SHP77 (cell line): ENCODE measurements around the gene ZNF213.
"Not testable (repeated sequence)": the region's sequence is repeated elsewhere in the genome, so short reads cannot be mapped to it uniquely, and the experiment has no call there.

ENCODE experiments used
- DNase-seq, 2 experiments: peaks; one replicate each; lab custom pipeline; 2025; lab: John Stamatoyannopoulos, UW

The ZNF213 gene

DNA sequence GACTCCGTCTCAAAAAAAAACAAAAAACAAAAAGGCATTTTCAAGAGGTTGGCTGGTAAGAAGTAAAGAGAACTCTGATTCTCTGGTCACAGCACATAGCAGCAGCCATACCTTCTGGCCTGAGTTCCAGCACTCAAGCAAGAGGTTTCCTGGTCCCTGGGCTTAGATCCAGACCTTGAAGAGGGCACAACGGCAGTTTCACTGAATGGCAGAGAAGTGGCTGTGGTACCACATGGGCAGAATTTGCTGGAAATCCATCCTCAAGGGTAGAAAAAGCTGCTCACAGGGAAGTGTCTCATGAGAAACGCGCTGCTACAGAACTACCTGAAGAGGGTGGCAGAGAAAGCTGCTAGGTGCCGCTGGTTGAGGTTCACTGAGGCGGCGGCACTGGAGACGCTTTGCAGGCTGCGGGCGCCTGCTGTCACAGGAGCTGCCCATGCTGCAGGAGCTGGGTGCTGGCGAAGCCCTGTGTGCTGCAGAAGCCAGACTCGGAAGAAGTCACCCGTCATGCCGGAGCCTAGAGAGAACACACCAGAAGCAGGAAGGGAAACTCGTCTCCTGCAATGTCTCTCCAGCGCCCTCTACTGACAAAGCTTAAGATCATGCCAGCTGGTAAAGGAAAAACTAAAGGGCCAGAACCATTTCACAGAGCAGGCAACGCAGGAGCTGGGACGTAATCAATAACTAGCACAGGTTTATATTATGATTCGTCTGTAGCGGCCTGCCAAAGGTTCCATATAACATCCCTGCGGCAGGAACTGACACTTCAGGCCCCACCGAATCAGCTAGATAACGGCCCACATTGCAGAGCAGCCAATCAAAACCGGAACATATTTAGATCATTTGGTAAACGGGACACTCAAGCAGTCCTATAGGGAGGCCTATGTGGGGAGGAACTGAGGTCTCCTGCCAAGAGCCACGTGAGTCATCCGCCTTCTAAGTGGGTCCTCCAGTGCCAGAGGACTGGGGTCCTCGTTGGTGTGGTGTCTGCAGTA is 5.4 kb upstream of the ZNF213 start:
- DNase-seq, result peak; percentile 80 to 82

DNA sequence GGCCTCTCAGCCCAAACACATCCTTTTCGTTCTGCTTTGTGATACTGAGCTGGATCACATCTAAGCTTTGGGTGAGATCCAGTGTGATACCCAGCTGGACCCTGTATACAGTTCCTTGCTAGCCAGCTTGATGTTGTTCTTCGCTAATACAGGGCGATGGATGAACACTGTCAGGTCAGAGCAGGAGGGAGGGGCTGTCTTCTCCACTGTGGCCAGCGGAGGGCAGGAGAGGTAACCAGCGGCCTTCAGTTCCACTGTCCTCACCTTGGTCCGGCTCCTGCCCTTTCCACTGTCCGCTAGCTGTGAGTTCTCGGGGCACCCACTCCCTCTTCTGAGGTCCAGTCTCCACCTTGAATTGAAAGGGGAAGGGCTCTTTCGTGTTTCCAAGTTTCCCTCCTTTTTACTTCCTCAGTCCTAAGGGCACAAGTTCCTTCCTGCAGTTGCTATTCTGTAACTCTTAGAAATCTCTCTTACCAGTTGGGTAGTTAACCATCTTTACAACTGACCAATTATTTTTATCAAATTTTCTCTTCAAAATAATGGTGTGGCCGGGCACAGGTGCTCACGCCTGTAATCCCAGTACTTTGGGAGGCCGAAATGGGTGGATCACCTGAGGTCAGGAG is 3.0 kb upstream of the ZNF213 start:
- DNase-seq, result peak; percentile 32 to 63

DNA sequence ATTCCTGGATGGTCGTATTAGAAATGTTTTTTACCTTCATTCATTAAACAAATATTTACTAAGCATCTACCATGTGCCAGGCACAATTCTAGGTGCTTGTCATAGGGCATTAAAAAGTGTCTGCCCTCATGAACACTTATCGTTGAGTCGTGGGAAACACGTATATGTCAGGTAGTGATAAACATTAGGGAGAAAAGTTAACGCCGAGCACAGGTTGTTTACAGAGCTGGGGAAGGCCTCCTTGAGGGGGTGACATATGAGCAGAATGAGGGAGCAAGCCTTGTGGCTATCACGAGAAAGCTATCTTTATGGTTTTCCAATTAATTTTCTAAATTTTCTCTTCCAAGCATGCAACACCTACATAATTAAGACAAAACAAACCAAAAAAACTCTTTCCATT is 985 bp upstream of the ZNF213 start:
- no peak for DNase-seq

DNA sequence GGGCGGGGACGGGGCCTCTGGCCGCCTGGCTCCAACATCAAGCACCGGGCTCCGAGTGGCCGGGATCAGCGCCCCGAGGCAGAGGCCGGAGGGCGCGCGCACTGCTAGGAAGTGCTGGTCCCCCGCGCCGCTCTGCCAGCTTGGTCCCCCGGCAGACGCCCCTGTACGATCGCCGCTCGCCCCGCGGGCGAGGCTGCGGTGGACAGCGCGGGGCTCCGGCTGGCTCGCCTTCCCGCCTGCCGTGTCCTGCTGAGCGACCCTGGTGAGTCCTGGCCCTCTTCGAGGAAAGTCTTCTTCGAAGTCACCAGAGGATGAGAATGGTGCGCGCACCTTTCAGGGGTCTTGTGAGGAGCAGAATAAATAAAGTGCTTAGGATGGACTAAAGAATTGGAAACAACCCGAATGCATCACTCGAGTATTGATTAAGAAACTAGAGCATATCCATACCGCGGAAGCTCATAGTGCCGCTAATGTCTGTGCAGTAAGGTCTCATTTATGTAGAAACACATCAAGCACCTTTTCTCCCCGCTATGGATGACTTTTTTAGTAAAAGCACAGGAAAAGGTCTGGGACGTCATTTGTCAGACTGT is 392 bp downstream of the ZNF213 start:
- DNase-seq, result no peak

DNA sequence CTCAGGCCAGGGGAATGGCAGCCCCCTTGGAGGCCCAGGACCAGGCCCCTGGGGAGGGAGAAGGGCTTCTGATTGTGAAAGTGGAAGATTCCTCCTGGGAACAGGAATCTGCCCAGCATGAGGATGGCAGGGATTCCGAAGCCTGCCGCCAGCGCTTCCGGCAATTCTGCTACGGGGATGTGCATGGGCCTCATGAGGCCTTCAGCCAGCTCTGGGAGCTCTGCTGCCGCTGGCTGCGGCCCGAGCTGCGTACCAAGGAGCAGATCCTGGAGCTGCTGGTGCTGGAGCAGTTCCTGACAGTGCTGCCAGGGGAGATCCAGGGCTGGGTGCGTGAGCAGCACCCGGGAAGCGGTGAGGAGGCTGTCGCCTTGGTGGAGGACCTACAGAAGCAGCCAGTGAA is 2.4 kb downstream of the ZNF213 start:
- DNase-seq, result no peak

DNA sequence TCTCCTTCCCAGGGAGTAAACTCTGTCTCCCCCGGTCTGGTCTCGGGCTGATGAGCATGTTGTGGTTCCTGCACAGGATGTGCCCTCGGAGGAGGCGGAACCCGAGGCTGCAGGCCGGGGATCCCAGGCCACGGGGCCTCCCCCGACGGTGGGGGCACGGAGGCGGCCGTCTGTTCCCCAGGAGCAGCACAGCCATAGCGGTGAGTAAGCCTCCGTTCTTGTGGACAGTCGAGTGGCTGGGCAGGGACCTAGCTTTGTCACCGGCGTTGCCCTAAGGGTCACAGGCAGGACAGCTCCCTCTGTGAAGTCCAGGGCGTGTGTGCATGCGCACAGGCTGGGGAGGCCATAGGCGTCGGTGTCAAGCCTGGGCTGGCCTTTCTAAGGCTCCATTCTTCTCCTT is 3.5 kb downstream of the ZNF213 start:
- DNase-seq, result no peak

DNA sequence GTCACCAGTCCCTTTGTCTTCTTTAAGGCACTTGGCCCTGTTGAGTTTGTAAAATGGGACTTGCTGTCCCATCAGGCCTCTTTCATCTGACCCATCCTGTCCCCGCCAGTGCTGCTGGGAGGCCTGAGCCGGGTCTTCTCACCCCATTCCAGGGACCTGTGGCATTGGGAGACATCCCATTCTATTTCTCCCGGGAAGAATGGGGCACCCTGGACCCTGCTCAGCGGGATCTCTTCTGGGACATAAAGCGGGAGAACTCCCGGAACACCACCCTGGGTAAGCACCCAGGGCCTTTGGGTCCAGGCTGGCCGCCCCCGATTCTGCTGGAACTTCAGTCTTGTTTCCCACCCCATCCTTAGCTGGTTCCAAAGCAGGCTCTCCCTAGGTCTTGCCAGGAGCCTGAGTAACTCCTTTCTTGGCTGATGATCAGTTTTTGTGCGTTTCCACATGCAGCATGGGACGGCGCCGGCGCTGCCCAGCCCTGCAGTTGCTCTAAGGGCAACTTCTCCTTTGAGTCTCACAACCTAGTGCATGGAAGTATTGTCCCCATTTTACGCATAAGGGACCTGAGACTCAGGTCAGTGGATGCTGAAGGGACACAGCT is 4.1 kb downstream of the ZNF213 start:
- DNase-seq, result no peak

DNA sequence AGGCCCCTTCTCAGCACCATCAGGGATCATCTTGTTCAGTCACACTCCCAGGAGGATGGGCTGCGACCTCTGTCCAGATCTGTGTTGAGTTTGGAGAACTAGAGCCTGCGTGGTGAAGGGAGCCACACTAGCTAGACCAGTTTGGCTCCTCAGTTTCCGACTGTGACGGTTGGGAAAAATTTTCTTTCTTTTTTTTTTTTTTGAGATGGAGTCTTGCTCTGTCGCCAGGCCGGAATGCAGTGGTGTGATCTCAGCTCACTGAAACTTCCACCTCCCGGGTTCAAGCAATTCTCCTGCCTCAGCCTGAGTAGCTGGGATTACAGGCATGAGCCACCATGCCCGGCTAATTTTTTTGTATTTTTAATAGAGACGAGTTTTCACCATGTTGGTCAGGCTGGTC is 4.7 kb downstream of the ZNF213 start:
- not testable (repeated sequence) for DNase-seq

DNA sequence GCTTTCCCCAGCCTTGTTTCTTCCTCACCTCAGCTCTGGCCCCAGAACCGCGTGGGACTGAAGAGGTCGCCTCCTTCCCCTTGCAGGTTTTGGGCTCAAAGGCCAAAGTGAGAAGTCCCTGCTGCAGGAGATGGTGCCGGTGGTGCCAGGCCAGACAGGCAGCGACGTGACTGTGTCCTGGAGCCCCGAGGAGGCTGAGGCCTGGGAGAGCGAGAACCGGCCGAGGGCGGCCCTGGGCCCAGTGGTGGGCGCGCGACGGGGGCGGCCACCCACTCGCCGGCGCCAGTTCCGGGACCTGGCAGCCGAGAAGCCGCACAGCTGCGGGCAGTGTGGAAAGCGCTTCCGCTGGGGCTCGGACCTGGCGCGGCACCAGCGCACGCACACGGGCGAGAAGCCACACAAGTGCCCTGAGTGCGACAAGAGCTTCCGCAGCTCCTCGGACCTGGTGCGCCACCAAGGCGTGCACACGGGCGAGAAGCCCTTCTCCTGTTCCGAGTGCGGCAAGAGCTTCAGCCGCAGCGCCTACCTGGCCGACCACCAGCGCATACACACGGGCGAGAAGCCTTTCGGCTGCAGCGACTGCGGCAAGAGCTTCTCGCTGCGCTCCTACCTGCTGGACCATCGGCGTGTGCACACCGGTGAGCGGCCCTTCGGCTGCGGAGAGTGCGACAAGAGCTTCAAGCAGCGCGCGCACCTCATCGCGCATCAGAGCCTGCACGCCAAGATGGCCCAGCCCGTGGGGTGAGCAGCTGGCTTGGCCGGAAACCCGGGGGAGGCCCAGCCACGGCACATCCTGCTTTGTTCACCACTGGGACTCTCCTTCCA is 6.0 kb downstream of the ZNF213 start:
- no peak for DNase-seq

DNA sequence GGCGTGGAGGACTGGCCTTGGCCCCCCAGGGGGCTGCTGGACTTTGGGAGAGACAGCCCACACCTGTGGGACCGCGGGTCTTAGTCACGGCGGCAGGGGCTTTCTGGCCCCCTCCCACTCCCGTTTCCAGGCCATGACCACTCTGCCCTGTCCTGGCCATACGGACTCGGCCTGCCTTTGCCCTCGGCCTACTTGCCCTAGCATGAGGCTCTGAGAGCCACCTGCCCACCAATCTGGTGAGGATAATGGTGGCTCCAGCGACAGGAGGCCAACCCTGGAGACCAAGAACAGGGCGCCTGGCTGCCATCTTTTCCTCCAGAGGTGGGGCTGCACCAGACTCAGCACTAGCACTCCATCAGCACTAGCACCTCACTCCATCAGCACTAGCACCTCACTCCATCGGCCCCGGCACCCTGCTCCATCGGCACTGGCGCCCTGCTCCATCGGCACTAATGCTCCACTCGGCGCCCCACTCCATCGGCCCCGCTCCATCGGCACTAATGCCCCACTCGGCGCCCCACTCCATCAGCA is 7.0 kb downstream of the ZNF213 start:
- no peak for DNase-seq

DNA sequence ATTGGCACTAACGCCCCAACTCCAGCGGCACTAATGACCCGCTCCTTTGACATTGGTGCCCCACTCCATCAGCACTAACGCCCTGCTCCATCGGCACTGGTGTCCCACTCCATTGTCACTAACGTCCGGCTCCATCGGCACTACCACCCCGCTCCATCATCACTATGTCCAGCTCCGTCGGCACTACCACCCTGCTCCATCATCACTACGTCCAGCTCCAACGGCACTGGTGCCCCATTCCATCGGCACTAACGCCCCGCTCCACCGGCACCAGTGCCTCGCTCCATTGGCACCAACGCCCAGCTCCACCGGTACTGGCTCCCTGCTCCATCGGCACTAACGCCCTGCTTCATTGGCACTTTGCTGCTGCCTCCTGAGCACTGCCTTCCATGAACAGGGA is 7.5 kb downstream of the ZNF213 start:
- no peak for DNase-seq

DNA sequence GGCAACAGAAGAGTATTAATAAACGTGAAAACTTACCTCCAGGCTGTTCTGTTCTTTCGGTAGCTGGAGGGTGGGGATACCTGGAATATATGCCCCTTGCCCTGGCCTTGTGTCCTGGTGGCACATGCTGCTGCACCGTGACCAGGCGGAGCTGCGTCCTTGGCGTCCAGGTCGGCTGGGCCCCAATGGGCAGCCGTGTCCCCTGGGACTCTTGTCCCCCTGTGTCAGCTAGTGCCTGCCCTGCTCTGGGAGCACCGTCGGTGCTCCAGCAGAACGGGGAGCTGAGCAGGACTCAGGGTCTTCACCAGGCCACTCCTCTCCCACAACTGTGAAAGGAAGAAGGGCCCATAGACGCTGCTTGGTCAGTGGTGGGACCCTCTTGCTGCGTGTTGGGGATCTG is 7.9 kb downstream of the ZNF213 start:
- DNase-seq, result no peak

DNA sequence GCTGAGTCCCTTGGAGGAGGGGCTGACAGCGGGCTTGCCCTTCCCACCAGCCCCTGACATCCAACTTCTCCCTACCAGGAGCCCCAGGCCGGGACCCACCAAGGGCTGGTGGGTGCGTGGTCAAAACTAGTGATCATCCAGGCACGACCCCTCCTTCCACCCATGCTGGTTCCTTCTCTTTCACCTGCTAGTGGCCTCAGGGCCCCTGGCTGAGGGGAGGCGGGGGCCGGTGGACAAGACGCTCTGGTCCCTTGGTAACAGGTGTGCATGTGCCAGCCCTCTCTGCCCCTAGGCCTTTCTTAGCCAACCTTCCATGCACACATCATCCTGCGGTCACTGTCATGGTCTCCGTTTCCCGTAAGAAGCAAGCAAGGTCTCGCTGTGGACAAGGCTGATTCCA is 8.4 kb downstream of the ZNF213 start:
- DNase-seq, result no peak

DNA sequence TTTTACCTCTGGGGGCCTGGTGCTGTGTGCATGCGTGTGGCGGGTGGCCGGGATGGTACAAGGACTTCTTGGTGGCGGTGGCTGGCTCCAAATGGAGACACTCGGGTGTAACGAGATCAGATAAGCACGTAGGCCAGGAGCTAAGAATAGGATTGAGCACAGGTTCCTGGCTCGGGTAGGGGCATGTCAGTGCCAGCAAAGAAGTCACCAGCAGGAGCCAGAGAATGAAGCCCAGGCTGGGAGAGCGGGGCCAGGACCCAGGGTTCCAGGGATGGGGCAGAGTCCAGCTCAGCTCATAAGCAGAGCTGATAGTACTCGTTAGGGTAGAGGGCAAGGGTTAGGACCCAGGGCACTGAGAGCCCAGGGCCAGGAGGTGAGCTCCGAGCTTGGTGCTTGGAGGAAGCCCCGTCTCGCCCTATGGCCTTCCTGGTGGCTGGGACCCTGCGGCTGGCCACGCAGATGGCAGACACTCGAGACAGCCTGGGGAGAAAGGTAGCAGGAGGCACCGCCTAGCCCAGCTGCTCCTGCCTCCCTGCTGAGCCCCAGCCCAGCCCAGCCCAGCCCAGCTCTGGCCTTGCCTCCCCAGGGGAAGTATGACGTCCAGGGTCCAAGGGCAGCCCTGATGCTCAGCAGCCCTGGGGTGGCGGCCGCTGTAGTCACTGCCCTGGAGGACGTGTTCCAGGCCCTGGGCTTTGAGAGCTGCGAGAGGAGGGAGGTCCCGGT is 8.9 kb downstream of the ZNF213 start:
- DNase-seq, result no peak

DNA sequence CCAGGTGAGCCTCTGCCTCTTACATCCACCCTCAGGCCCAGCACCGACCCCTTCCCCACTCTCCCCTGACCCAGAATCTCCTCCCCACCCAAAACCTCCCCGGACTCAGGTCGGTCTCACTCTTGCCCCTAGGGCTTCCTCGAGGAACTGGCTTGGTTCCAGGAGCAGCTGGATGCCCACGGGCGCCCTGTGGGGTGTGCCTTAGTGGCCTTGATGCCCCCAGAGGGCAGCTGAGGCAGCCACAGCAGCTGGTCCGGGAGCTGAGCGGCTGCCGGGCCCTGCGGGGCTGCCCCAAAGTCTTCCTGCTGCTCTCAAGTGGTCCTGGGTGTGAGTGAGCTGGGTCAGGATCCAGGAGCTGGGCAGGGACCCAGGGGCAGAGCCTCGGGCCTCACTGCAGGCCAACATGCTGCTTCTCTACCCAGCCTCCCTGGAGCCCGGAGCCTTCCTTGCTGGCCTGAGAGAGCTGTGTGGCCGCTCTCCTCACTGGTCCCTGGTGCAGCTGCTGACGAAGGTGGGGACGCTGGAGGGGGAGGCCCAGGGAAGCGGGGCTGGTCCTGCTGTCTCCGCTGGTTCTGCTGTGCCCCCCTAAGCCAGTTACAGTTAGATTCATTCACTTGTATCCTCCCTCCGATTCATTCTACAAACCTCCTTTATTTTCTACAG is 9.6 kb downstream of the ZNF213 start:
- DNase-seq, result no peak

DNA sequence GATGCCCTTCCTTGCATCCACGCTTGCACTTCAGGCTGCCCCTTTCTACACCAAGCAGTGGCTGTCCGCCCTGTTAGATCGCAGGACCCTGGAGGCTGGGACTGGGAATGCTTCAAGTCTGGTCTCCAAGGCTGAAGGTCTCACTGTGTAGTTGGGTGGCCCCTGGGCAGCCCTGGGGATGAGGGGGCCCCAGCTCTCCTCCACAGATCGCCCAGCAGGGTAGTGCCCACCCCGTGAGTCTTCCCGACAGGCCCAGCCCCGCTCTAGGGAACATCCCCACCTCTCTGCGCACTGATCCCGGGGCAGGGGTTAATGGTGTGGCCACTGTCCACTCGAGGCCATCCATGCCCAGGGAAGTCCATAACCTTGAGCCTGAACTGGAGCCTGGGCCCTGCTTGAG is 10.3 kb downstream of the ZNF213 start:
- DNase-seq, result no peak

DNA sequence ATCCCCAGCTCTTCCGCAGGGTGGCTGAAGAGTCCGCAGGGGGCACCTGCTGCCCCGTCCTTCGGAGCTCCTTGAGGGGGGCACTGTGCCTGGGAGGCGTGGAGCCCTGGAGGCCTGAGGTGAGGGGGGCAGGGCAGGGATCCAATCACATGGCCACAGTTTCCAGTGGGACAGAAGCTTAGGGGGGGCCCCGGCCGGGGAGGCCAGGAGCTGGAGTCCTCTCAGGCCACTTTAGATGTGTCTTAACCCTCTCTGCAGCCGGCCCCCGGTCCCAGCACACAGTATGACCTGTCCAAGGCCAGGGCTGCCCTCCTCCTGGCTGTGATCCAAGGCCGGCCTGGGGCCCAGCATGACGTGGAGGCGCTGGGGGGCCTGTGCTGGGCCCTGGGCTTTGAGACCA is 10.8 kb downstream of the ZNF213 start:
- DNase-seq, result no peak

DNA sequence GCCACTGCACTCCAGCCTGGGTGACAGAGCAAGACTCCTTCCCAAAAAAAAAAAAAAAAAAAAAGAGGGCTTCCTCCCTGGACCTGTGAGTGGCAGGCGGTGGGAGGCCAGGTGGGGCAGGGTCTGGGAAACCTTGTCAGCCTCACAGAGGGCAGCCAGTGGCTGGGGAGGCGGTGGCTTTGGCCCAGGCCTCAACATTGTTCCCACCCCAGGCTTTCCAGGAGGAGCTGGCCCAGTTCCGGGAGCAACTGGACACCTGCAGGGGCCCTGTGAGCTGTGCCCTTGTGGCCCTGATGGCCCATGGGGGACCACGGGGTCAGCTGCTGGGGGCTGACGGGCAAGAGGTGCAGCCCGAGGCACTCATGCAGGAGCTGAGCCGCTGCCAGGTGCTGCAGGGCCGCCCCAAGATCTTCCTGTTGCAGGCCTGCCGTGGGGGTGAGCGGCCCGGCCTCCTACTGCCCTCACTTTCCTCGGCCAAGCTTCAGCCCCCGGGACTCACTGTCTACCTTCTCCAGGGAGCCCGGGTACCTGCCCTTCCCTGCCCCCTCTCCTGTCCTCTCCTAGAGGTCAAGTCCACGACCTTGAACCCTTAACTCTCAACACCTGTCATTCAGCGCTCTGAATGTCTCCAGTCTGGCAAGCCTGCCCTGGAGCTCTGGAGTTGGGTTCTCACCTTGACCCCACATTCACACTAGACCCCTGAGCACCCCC is 12.4 kb downstream of the ZNF213 start:
- DNase-seq, result no peak

DNA sequence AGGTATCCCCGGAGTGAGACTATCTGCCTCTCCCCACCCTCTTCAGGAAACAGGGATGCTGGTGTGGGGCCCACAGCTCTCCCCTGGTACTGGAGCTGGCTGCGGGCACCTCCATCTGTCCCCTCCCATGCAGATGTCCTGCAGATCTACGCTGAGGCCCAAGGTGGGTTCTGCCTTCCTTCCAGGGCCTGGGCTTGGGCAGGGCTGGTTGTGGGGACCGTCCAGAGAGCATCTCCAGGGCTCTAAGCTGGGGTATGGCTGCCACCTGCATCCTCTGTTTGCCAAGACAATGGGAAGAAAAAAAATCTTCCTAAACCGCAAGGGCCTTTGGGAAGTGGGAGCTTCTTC is 12.9 kb downstream of the ZNF213 start:
- DNase-seq, result no peak
